NCI-H2107 treated with DMSO at 0.1 percent for 48 hours (cell line): ENCODE results near the gene ROBO1.

ENCODE experiments used
- DNase-seq: peaks from one replicate; lab custom pipeline; 2025; ENCODE audit not compliant: unreplicated experiment; lab: John Stamatoyannopoulos, UW

The ROBO1 gene

GRCh38 chr3:78937475-78937874, 830.3 kb downstream of the ROBO1 start:
- DNase-seq = no peak

DNA sequence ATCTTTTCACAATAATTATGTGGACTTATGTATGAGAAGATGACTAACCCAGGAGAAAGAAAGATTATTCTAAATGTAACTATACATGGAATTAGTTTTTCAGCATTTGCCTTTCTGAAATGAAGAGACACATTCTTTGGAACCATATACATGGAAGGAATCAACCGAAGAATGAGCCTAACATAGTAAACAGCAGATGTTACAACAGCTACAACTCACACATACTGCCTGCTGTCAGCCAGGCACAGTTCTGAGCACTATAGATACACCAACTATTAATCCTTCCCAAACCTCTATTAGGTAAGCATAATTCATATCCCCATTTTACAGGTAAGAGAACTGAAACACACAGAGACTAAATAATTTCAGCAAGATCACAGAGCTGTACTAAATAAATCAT, 840.0 kb downstream of the ROBO1 start:
- no peak for DNase-seq

- DNase-seq = no peak
Measured at GRCh38 chr3:78926523-78926922, 841.3 kb downstream of the ROBO1 start.

- no peak for DNase-seq
Measured at GRCh38 chr3:78924711-78925110, 843.1 kb downstream of the ROBO1 start.

DNA sequence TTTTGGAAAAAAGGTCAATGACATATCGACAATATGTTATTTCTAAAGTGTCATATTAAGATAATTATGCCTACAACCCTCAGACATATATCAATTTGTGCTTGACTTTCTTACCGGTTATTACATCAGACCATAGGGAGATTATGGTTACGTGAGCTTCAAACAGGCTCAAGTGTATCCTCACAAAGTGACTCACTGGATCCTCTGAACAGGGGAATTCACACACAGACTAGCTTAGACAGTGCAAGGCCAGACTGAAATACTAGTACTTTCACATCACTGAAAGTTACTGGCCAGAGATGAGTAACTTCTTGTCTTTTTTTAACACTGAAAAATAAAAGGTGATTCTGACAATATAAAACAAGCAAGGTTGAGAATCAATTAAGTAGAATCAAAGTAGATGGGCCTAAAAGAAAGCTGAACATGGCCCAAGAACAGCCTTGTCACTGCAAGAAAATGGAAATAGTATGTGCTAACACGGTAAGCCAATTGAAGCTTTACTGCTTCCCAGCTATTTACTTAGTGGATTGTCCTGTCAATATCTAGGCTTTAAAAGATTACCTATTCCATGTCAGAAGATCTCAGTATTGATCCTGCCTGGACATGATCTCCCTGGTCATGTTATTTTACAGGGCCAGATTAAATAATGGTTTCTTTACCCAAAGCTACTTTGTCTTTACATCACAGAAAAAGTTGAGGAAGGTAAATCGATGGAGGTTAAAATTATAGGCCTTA, 848.6 kb downstream of the ROBO1 start:
- DNase-seq = peak; percentile 30

GRCh38 chr3:78918361-78919020, 849.3 kb downstream of the ROBO1 start:
- DNase-seq = no peak

GRCh38 chr3:78917536-78917935, 850.3 kb downstream of the ROBO1 start:
- DNase-seq = no peak

- no peak for DNase-seq
Measured at GRCh38 chr3:78913711-78914110, 854.1 kb downstream of the ROBO1 start.

- DNase-seq = no peak
Measured at GRCh38 chr3:78912687-78913086, 855.1 kb downstream of the ROBO1 start.

DNA sequence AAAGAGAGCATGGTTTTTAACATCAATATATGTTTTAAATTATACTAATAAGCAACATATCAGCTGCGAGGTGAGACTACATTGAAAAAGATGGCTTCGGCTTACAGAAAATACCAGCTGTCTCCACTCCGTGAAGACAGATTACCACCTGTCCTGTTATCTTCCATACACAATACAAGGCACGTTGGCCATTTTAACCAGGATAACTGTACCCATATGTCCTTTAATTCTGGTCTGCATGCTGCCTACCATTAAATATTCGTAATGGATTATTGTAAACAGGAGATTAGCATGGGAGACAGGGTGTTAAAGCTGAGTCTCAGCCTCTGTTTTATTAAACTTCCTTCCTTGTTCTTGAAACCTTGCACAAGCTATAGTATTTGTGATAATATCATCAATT, 855.5 kb downstream of the ROBO1 start:
- peak; percentile 20 for DNase-seq

DNA sequence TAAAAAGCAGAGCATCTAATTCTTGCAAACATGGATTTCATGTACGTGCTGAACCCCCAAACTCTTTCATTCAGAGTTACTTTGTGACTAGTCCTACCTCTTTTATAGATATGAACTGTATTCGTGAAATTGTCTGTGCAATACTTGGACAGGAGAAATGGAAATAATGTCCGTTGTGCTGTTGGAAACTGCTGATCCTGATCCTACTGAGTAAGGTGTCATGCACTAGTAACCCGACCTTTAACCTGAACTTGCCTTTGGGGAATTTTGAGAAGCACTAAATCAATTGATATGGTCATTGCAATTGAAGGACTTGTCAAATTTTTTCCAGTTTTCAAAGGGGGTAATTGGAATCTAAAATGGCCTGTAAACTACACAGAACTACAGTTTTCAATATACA, 856.4 kb downstream of the ROBO1 start:
- no peak for DNase-seq

DNA sequence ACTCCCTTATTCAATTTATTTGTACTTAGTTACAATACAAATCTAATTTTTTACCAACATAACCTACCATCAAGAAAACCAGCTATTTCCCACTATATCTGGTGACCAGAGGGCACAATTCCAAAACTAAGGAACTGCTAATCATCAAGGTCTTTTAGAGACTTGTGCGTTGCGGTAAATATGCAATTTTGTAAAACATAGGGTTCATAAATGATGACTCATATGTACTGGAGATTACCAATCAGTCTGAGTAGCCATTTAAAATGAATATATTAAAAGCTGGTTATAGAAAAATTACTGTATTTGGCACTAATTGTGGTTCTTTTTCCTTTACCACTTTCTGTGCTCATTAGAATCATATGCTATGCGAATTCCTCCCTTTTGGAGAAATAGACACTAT, 859.6 kb downstream of the ROBO1 start:
- DNase-seq = no peak

DNA sequence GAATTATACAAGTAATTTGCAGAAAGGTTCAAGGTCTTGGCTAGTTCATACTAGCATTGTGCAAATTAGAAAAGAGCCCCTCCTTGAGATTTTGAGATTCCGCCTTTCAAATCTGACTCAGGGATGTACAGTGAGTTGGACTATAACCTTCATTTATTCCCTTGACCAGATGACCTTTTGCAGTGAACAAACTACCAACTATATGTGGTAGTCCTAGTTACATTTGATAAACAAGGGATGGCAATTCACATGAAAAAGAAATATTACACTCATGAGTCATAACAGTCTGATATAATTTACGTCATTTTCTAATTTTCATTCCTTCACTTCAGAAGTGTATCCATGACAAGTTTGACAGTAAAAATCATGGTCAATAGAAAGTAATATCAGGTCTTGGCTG, 860.4 kb downstream of the ROBO1 start:
- DNase-seq = no peak

DNA sequence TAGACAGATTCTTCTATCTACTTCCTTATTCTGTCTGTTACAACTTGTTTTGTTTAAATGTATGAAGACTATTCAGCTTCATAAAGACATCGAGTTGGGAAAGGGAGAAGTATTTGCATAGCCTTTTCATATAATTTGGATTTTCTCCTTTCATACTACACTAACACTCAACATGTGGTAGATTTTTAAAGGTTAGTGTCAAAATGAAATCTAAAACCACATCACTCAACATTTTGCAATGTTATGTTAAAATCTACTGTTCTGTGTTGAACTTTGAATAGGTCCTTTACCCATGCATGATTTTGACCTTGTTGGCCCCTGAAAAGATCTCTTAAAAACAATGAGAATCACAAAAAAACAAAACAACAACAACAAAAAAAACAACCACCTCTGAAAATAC, 860.9 kb downstream of the ROBO1 start:
- no peak for DNase-seq

- no peak for DNase-seq
Measured at GRCh38 chr3:78906245-78906644, 861.6 kb downstream of the ROBO1 start.

GRCh38 chr3:78905700-78906099, 862.1 kb downstream of the ROBO1 start:
- no peak for DNase-seq

DNA sequence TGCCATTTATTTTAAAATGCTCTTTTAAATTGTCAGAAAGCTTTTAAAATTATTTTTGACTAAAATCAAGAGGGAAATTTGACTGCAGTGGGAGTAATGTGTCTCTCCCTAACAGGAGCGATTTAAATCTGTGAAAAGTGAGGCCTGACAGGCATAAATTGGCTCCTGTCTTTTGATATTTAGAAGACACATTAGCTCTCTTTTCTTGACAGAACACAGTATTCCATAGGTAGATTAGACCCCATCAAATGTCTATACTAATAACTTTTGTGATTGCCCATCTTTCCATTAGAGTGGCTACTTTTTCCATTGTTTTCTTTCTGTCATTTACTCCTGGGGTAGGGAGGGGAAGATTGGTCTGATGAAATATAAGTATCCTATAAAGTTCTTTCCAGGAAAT, 866.3 kb downstream of the ROBO1 start:
- DNase-seq = no peak

- DNase-seq = no peak
Measured at GRCh38 chr3:78900880-78901279, 866.9 kb downstream of the ROBO1 start.

DNA sequence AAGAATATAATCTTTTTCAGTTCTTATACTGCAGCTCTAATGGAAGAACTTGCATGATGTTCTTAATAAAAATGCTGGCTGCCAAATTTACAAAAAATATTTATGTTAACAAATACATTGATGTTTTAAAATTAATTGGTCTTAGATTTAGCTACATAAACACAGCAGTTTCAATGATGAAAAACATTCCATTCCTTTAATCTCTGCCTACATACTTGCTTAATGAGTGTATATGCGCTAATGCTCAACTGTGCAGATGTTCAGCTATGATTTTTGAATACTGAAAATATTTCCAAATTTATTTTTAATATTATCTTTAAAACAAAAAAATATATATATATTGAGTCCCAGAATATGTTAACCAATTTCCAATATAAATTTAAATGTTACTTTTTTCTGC, 867.4 kb downstream of the ROBO1 start:
- no peak for DNase-seq

DNA sequence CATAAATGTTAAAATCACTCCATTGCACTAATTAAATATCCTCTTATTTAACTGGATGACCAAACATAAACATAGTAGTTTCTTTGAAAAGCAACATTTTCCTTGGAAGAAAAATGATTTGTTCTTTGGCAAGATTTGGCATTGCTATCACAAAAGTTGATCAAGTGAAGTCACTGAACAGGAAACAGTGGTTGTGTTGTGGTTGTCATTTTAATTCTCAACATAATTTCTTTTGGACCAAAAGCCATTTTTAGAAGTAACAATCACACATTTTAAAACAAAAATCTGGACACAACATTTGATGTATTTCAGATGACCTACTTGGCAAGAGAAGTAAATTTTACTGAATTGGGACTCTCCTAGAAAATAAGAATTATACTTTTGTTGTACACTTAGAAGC, 872.3 kb downstream of the ROBO1 start:
- no peak for DNase-seq

DNA sequence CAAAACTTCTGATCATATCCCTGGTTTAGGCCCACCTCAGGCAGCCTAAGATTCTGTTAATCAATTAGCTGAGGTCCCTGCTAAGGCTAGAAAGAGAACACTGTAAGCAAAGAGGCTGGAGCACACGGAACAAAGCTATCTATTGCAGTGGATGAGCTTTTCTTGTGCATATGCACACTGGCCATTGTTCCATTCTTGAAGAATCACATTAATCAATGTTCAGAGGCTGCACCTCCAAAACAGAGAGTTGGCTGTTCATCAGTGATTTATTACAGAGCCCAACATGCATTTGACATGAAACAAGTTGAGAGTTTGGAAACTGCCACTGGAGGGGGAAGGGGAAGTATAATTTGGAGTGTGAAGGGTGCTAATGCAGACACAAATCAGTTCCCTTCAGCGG, 873.0 kb downstream of the ROBO1 start:
- DNase-seq = no peak

- DNase-seq = no peak
Measured at GRCh38 chr3:78893161-78893560, 874.6 kb downstream of the ROBO1 start.

GRCh38 chr3:78889348-78889747, 878.5 kb downstream of the ROBO1 start:
- DNase-seq = no peak
